Smooth muscle cell (in vitro differentiated cells): ENCODE results near the gene FBXO21. TPM values are rescaled to one million over a fixed set of nuclear protein-coding genes. Genes with fewer than 3 reads are reported as not detected.
"Not testable (repeated sequence)": the region's sequence is repeated elsewhere in the genome, so short reads cannot be mapped to it uniquely, and the experiment has no call there.

ENCODE experiments used
- DNase-seq: peaks from one replicate; lab custom pipeline; 2025; ENCODE audit not compliant: unreplicated experiment; lab: John Stamatoyannopoulos, UW
- H2AFZ ChIP-seq: fragments of 200-600 bp; sonication (generic); 2 replicates; pipeline ENCODE4 v1.6.0; 2016; ENCODE audit warnings: antibody characterized with exemption, low read depth, mild to moderate bottlenecking
- H3F3A ChIP-seq: fragments of 200-600 bp; sonication (generic); 2 replicates; pipeline ENCODE4 v1.6.0; 2017; ENCODE audit warnings: antibody characterized with exemption, low read depth
- H3K27ac ChIP-seq: fragments of 200-600 bp; sonication (generic); 2 replicates; pipeline ENCODE4 v1.5.1; 2016; ENCODE audit warnings: low read depth, mild to moderate bottlenecking
- H3K27me3 ChIP-seq: fragments of 200-600 bp; sonication (generic); 2 replicates; pipeline ENCODE4 v1.6.1; 2016; ENCODE audit warnings: low read depth, mild to moderate bottlenecking
- H3K36me3 ChIP-seq: fragments of 200-600 bp; sonication (generic); 2 replicates; pipeline ENCODE4 v1.5.1; 2016; ENCODE audit warnings: low read depth
- H3K4me1 ChIP-seq: fragments of 200-600 bp; sonication (generic); 2 replicates; pipeline ENCODE4 v1.5.1; 2016; ENCODE audit warnings: low read depth
- H3K4me2 ChIP-seq: fragments of 200-600 bp; sonication (generic); 2 replicates; pipeline ENCODE4 v1.6.0; 2016; ENCODE audit warnings: mild to moderate bottlenecking
- H3K4me3 ChIP-seq: fragments of 200-600 bp; sonication (generic); 2 replicates; pipeline ENCODE4 v1.5.1; 2016; ENCODE audit warnings: mild to moderate bottlenecking
- H3K79me2 ChIP-seq: fragments of 200-600 bp; sonication (generic); 2 replicates; pipeline ENCODE4 v1.6.0; 2016; ENCODE audit warnings: low read depth, mild to moderate bottlenecking
- H3K9ac ChIP-seq: fragments of 200-600 bp; sonication (generic); 2 replicates; pipeline ENCODE4 v1.6.0; 2016; ENCODE audit warnings: low read depth
- H3K9me3 ChIP-seq: fragments of 200-600 bp; sonication (generic); replicated peaks from 2 replicates; pipeline ENCODE4 v1.5.1; 2016; ENCODE audit warnings: low read depth
- H4K20me1 ChIP-seq: fragments of 200-600 bp; sonication (generic); 2 replicates; pipeline ENCODE4 v1.6.0; 2016; ENCODE audit warnings: low read depth
- CTCF ChIP-seq: fragments of 200-600 bp; sonication (generic); IDR thresholded peaks from 2 replicates; pipeline ENCODE4 v1.5.1; 2017; ENCODE audit warnings: borderline replicate concordance, mild to moderate bottlenecking, antibody characterized with exemption; ENCODE audit not compliant: insufficient read depth, poor library complexity, severe bottlenecking
- WGBS: methylation state at CpG from one replicate; pipeline ENCODE4 v1.1.7; 2016; ENCODE audit warnings: low lambda C conversion rate; 5-methylcytosine and 5-hydroxymethylcytosine counted together
- polyA plus RNA-seq: library from polyadenylated mRNA; unstranded; fragments of >200 nt; fragmentation: Nextera tagmentation; extraction: Ambion mirVana; gene quantifications from 2 replicates; pipeline ENCODE4 v1.2.1, GENCODE V29; 2016
- total RNA-seq: library from RNA; depleted of rRNA; stranded (reverse); fragments of >200 nt; gene quantifications from 2 replicates; pipeline ENCODE4 v1.2.3, GENCODE V29; 2014

Gene FBXO21
- total and polyA plus RNA-seq, 2 experiments from 2014 or later = 46.9 to 75.2 TPM

GRCh38 chr12:117098024-117098360 lies 92.3 kb downstream of the FBXO21 start:
- no peak overlapping the region for H3K27ac ChIP-seq
- no peaks in the 10 kb centered on the region for H4K20me1 ChIP-seq
- DNase-seq = no peak
- H3F3A ChIP-seq = no peaks in the 10 kb centered on the region
- peak overlapping the region; percentile 51 for H3K4me3 ChIP-seq
- no peak overlapping the region for H3K9ac ChIP-seq
- H3K79me2 ChIP-seq = no peaks in the 10 kb centered on the region
- peaks cover 94% of the 10 kb centered on the region for H3K27me3 ChIP-seq
- H3K4me1 ChIP-seq = no peaks in the 10 kb centered on the region
- H3K36me3 ChIP-seq = no peaks in the 10 kb centered on the region
- no peak overlapping the region for H3K4me2 ChIP-seq
- H3K9me3 ChIP-seq = no peaks in the 10 kb centered on the region
- no peak overlapping the region for H2AFZ ChIP-seq
- WGBS = 56% methylated on average over 3 of the region's 3 CpGs
- no peak for TF ChIP-seq CTCF

- no peaks in the 10 kb centered on the region for H3K9me3 ChIP-seq
- DNase-seq = no peak
- H2AFZ ChIP-seq = no peak overlapping the region
- WGBS = 64% methylated on average over 8 of the region's 8 CpGs
- H3K79me2 ChIP-seq = no peaks in the 10 kb centered on the region
- no peak overlapping the region for H3K27ac ChIP-seq
- H3K9ac ChIP-seq = no peak overlapping the region
- H3F3A ChIP-seq = no peaks in the 10 kb centered on the region
- H3K27me3 ChIP-seq = peaks cover 91% of the 10 kb centered on the region
- no peak overlapping the region for H3K4me2 ChIP-seq
- no peak for TF ChIP-seq CTCF
- H3K4me3 ChIP-seq = no peak overlapping the region
- no peaks in the 10 kb centered on the region for H3K4me1 ChIP-seq
- no peaks in the 10 kb centered on the region for H4K20me1 ChIP-seq
- H3K36me3 ChIP-seq = no peaks in the 10 kb centered on the region
These were observed 93.1 kb downstream of the FBXO21 start for GRCh38 chr12:117097159-117097558.

- H2AFZ ChIP-seq = no peak overlapping the region
- H3F3A ChIP-seq = no peaks in the 10 kb centered on the region
- no peaks in the 10 kb centered on the region for H3K4me1 ChIP-seq
- H3K27me3 ChIP-seq = peaks cover 85% of the 10 kb centered on the region
- no peak for TF ChIP-seq CTCF
- H3K9ac ChIP-seq = no peak overlapping the region
- no peak overlapping the region for H3K4me2 ChIP-seq
- no peak overlapping the region for H3K4me3 ChIP-seq
- H3K79me2 ChIP-seq = no peaks in the 10 kb centered on the region
- no peak for DNase-seq
- no peaks in the 10 kb centered on the region for H4K20me1 ChIP-seq
- WGBS = 83% methylated on average over 11 of the region's 11 CpGs
- no peaks in the 10 kb centered on the region for H3K36me3 ChIP-seq
- no peak overlapping the region for H3K27ac ChIP-seq
- no peaks in the 10 kb centered on the region for H3K9me3 ChIP-seq
These were observed 93.7 kb downstream of the FBXO21 start for GRCh38 chr12:117096501-117097042.

- not testable (repeated sequence) for H3K79me2 ChIP-seq, H3K36me3 ChIP-seq, H2AFZ ChIP-seq, H3K4me3 ChIP-seq, H3K9ac ChIP-seq, H3F3A ChIP-seq, H3K4me1 ChIP-seq, H3K9me3 ChIP-seq, H3K4me2 ChIP-seq, H3K27ac ChIP-seq, H4K20me1 ChIP-seq, DNase-seq
- 95% methylated on average over 10 of the region's 10 CpGs for WGBS
- peaks cover 72% of the 10 kb centered on the region for H3K27me3 ChIP-seq
These were observed 95.1 kb downstream of the FBXO21 start for GRCh38 chr12:117095191-117095590.
